HG03135 (cell line): Measurements from ENCODE around the gene EYS.
"Not testable (repeated sequence)": the region's sequence is repeated elsewhere in the genome, so short reads cannot be mapped to it uniquely, and the experiment has no call there.

Source experiments
- ATAC-seq: cut with Tn5 transposase; IDR thresholded peaks from one replicate; pipeline ENCODE4 v1.9.1; 2021; ENCODE audit warnings: mild to moderate bottlenecking, moderate library complexity; ENCODE audit not compliant: unreplicated experiment

The EYS gene

GRCh38 chr6:65469650-65470049 lies 237.4 kb downstream of the EYS start:
- ATAC-seq, result no peak

GRCh38 chr6:65468307-65468706 lies 238.7 kb downstream of the EYS start:
- no peak for ATAC-seq

- ATAC-seq, result no peak
Observed at GRCh38 chr6:65461121-65461520, 245.9 kb downstream of the EYS start.

- ATAC-seq, result no peak
Observed at GRCh38 chr6:65452333-65452732, 254.7 kb downstream of the EYS start.

- no peak for ATAC-seq
Observed at GRCh38 chr6:65450451-65450850, 256.6 kb downstream of the EYS start.

GRCh38 chr6:65449926-65450325 lies 257.1 kb downstream of the EYS start:
- no peak for ATAC-seq

- no peak for ATAC-seq
Observed at GRCh38 chr6:65448866-65449265, 258.2 kb downstream of the EYS start.

GRCh38 chr6:65436281-65436680 lies 270.7 kb downstream of the EYS start:
- no peak for ATAC-seq

- no peak for ATAC-seq
Observed at GRCh38 chr6:65416621-65417020, 290.4 kb downstream of the EYS start.

- ATAC-seq, result no peak
Observed at GRCh38 chr6:65410309-65410708, 296.7 kb downstream of the EYS start.

GRCh38 chr6:65402564-65402963 lies 304.5 kb downstream of the EYS start:
- ATAC-seq, result no peak

GRCh38 chr6:65399355-65400084 lies 307.5 kb downstream of the EYS start:
- ATAC-seq, result no peak

- no peak for ATAC-seq
Observed at GRCh38 chr6:65398851-65399250, 308.2 kb downstream of the EYS start.

- ATAC-seq, result no peak
Observed at GRCh38 chr6:65350530-65350929, 356.5 kb downstream of the EYS start.

- ATAC-seq, result not testable (repeated sequence)
Observed at GRCh38 chr6:65302655-65303054, 404.4 kb downstream of the EYS start.

GRCh38 chr6:65299236-65299635 lies 407.8 kb downstream of the EYS start:
- no peak for ATAC-seq

- ATAC-seq, result no peak
Observed at GRCh38 chr6:65295812-65296211, 411.2 kb downstream of the EYS start.

- ATAC-seq, result no peak
Observed at GRCh38 chr6:65289491-65289890, 417.5 kb downstream of the EYS start.

GRCh38 chr6:65285275-65285674 lies 421.8 kb downstream of the EYS start:
- no peak for ATAC-seq

- no peak for ATAC-seq
Observed at GRCh38 chr6:65280060-65280459, 427.0 kb downstream of the EYS start.

- no peak for ATAC-seq
Observed at GRCh38 chr6:65262241-65262640, 444.8 kb downstream of the EYS start.

GRCh38 chr6:65259982-65260381 lies 447.0 kb downstream of the EYS start:
- no peak for ATAC-seq

GRCh38 chr6:65259059-65259458 lies 448.0 kb downstream of the EYS start:
- ATAC-seq, result no peak
